Measurements from ENCODE around the gene ACMSD.
"Not testable (repeated sequence)": the region's sequence is repeated elsewhere in the genome, so short reads cannot be mapped to it uniquely, and the experiment has no call there.

- TF ChIP-seq CTCF, EP300, POLR2A (IDR thresholded peaks at IDR 0.05): not testable (repeated sequence)
These were observed 65.3 kb downstream of the ACMSD start for GRCh38 chr2:134903701-134904100.

Measured in tibial nerve (tissue), 4 donors.